CD14-positive monocyte (primary cell): ENCODE results near the gene TMEM150C. TPM values are rescaled to one million over a fixed set of nuclear protein-coding genes. Genes with fewer than 3 reads are reported as not detected.

ENCODE experiments used
- DNase-seq, 3 donors: peaks; one replicate each; pipeline ENCODE4 v3.0.0-alpha.2; 2011 to 2022
- H2AFZ ChIP-seq: 2 replicates; pipeline ENCODE4 v1.6.0; 2012; ENCODE audit warnings: mild to moderate bottlenecking, low read depth, low read length, inconsistent platforms; ENCODE audit not compliant: insufficient read depth, poor library complexity, severe bottlenecking
- H3K27ac ChIP-seq, 2 donors: 1 replicate in 1 of 2; 2 replicates in 1 of 2; pipeline ENCODE4 v1.5.1; 2012 to 2013; ENCODE audit warnings: low read length in 2 of 2, control low read depth in 1 of 2, inconsistent platforms in 1 of 2, low read depth in 1 of 2, mild to moderate bottlenecking in 1 of 2
- H3K27me3 ChIP-seq, 2 donors: one replicate each; pipeline versions ENCODE4 v1.6.0 to v1.6.1; 2011 to 2013; ENCODE audit warnings: low read length in 2 of 2; ENCODE audit not compliant: control insufficient read depth in 2 of 2, insufficient read depth in 2 of 2
- H3K36me3 ChIP-seq, 2 donors: replicated peaks in 1 of 2; 1 replicate in 1 of 2; 2 replicates in 1 of 2; pipeline versions ENCODE4 v1.5.1 to v1.6.1; 2012 to 2013; ENCODE audit warnings: low read length in 2 of 2, control low read depth in 1 of 2, inconsistent platforms in 1 of 2, mild to moderate bottlenecking in 1 of 2; ENCODE audit not compliant: insufficient read depth in 2 of 2, control insufficient read depth in 1 of 2
- H3K4me1 ChIP-seq, 2 donors: 1 replicate in 1 of 2; 2 replicates in 1 of 2; pipeline versions ENCODE4 v1.5.1 to v1.6.1; 2012 to 2013; ENCODE audit warnings: low read length in 2 of 2, control low read depth in 1 of 2, inconsistent platforms in 1 of 2, mild to moderate bottlenecking in 1 of 2, moderate library complexity in 1 of 2; ENCODE audit not compliant: insufficient read depth in 2 of 2, control insufficient read depth in 1 of 2
- H3K4me2 ChIP-seq: replicated peaks from 2 replicates; pipeline ENCODE3; 2012; ENCODE audit warnings: low read length, moderate library complexity, mild to moderate bottlenecking; ENCODE audit not compliant: poor library complexity, severe bottlenecking; ENCODE audit errors: extremely low read depth
- H3K4me3 ChIP-seq, 3 experiments: fragments of 200-600 bp in 1 of 3; sonication (generic) in 1 of 3; replicated peaks in 1 of 3; 1 replicate in 2 of 3; 2 replicates in 1 of 3; pipeline ENCODE4 v1.5.1; 2011 to 2013; ENCODE audit warnings: low read length in 3 of 3, mild to moderate bottlenecking in 3 of 3, control low read depth in 2 of 3, low read depth in 2 of 3, inconsistent platforms in 1 of 3, moderate library complexity in 1 of 3
- H3K79me2 ChIP-seq: 2 replicates; pipeline ENCODE4 v1.6.0; 2012; ENCODE audit warnings: mild to moderate bottlenecking, control low read depth, inconsistent platforms, low read length, moderate library complexity; ENCODE audit not compliant: insufficient read depth
- H3K9ac ChIP-seq: 2 replicates; pipeline ENCODE4 v1.6.0; 2017; ENCODE audit warnings: low read length, mild to moderate bottlenecking; ENCODE audit not compliant: insufficient read depth, poor library complexity, severe bottlenecking
- H3K9me3 ChIP-seq, 2 donors: replicated peaks in 1 of 2; 1 replicate in 1 of 2; 2 replicates in 1 of 2; pipeline versions ENCODE4 v1.5.1 to v1.6.1; 2012 to 2013; ENCODE audit warnings: low read length in 2 of 2, control low read depth in 1 of 2; ENCODE audit not compliant: control insufficient read depth in 1 of 2, insufficient read depth in 1 of 2
- H4K20me1 ChIP-seq: 2 replicates; pipeline ENCODE4 v1.6.0; 2012; ENCODE audit warnings: mild to moderate bottlenecking, low read length, control low read depth, moderate library complexity; ENCODE audit not compliant: insufficient read depth
- H3K27ac Mint-ChIP-seq, 7 donors: one replicate each; pipeline ENCODE4 v1.8.0; 2020; ENCODE audit warnings: mild to moderate bottlenecking in 7 of 7, mixed read lengths in 7 of 7, moderate library complexity in 6 of 7, inconsistent platforms in 2 of 7
- H3K27me3 Mint-ChIP-seq, 3 donors: one replicate each; pipeline ENCODE4 v1.8.0; 2021 to 2022; ENCODE audit warnings: low read depth in 3 of 3, mild to moderate bottlenecking in 3 of 3, mixed read lengths in 3 of 3, moderate library complexity in 3 of 3, inconsistent platforms in 1 of 3
- H3K36me3 Mint-ChIP-seq, 2 donors: one replicate each; pipeline ENCODE4 v1.8.0; 2020; ENCODE audit warnings: mixed read lengths in 2 of 2, inconsistent platforms in 1 of 2, mild to moderate bottlenecking in 1 of 2
- H3K4me1 Mint-ChIP-seq: one replicate; pipeline ENCODE4 v1.8.0; 2020; ENCODE audit warnings: mild to moderate bottlenecking, mixed read lengths
- H3K4me3 Mint-ChIP-seq, 2 donors: one replicate each; pipeline ENCODE4 v1.8.0; 2020; ENCODE audit warnings: mild to moderate bottlenecking in 2 of 2, mixed read lengths in 2 of 2, moderate library complexity in 1 of 2
- H3K9me3 Mint-ChIP-seq, 7 donors: one replicate each; pipeline ENCODE4 v1.8.0; 2020 to 2022; ENCODE audit warnings: mixed read lengths in 7 of 7, mild to moderate bottlenecking in 6 of 7, moderate library complexity in 6 of 7, inconsistent platforms in 2 of 7
- WGBS: methylation state at CpG from one replicate; pipeline ENCODE4 v1.1.5; 2013; ENCODE audit warnings: missing lambda C conversion rate; ENCODE audit not compliant: insufficient coverage; 5-methylcytosine and 5-hydroxymethylcytosine counted together
- intact Hi-C, 2 donors: fragments of 100-400 bp; cut with micrococcal nuclease; formaldehyde crosslinking; loops; one replicate each; pipeline versions ENCODE4 v1.15.0 to v1.15.1; 2023
- polyA plus RNA-seq, 3 donors: library from polyadenylated mRNA; depleted of rRNA in 1 of 3; unstranded in 2 of 3; stranded (reverse) in 1 of 3; fragments of 300-500 nt in 2 of 3; fragments of >200 nt in 1 of 3; fragmentation: Illumina TruSeq in 2 of 3; gene quantifications; 1 replicate in 2 of 3; 2 replicates in 1 of 3; pipeline ENCODE4 v1.2.3, GENCODE V29; 2012 to 2021
- TF ChIP-seq, protein P1 (sequence below): fragments of 200-600 bp; IDR thresholded peaks from one replicate; pipeline ENCODE4 v1.8.0; 2022; ENCODE audit warnings: antibody characterized with exemption, mild to moderate bottlenecking

The TMEM150C gene
- polyA plus RNA-seq, 3 donors: not detected

- Histone ChIP-seq H3K27me3 (no peaks in the 10 kb centered on the region), H2AFZ (no peak overlapping the region), H3K79me2 (no peaks in the 10 kb centered on the region), H3K4me3 (no peak overlapping the region), H3K4me2 (no peak overlapping the region), H3K9ac (no peak overlapping the region), H3K36me3 (no peaks in the 10 kb centered on the region), H3K27ac (no peak overlapping the region), H3K9me3 (no peaks in the 10 kb centered on the region), H3K4me1 (no peaks in the 10 kb centered on the region), H4K20me1 (no peaks in the 10 kb centered on the region)
- WGBS: 100% methylated on average over 1 of the region's 6 CpGs
- Mint-ChIP-seq H3K9me3 (no peaks in the 10 kb centered on the region), H3K27me3 (peaks cover 0 to 3% (median 0%) of the 10 kb centered on the region in 3 donors), H3K36me3 (no peaks in the 10 kb centered on the region), H3K4me1 (no peaks in the 10 kb centered on the region), H3K27ac (no peak overlapping the region), H3K4me3 (no peak overlapping the region)
- DNase-seq: no peak
- intact Hi-C loops: no loop called here
- TF ChIP-seq, protein P1, sequence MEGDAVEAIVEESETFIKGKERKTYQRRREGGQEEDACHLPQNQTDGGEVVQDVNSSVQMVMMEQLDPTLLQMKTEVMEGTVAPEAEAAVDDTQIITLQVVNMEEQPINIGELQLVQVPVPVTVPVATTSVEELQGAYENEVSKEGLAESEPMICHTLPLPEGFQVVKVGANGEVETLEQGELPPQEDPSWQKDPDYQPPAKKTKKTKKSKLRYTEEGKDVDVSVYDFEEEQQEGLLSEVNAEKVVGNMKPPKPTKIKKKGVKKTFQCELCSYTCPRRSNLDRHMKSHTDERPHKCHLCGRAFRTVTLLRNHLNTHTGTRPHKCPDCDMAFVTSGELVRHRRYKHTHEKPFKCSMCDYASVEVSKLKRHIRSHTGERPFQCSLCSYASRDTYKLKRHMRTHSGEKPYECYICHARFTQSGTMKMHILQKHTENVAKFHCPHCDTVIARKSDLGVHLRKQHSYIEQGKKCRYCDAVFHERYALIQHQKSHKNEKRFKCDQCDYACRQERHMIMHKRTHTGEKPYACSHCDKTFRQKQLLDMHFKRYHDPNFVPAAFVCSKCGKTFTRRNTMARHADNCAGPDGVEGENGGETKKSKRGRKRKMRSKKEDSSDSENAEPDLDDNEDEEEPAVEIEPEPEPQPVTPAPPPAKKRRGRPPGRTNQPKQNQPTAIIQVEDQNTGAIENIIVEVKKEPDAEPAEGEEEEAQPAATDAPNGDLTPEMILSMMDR: no peak
Measured at GRCh38 chr4:82499738-82500434, 61.9 kb downstream of the TMEM150C start.

GRCh38 chr4:82496349-82496748, 65.4 kb downstream of the TMEM150C start:
- no peak overlapping the region for H3K9ac ChIP-seq
- H3K9me3 ChIP-seq: no peaks in the 10 kb centered on the region
- Mint-ChIP-seq H3K27ac (peak overlapping the region in 1 of 7 donors; percentile 0), H3K36me3 (no peaks in the 10 kb centered on the region), H3K4me3 (no peak overlapping the region), H3K4me1 (peaks cover 5% of the 10 kb centered on the region), H3K9me3 (no peaks in the 10 kb centered on the region), H3K27me3 (no peaks in the 10 kb centered on the region)
- intact Hi-C loops: no loop called here
- no peaks in the 10 kb centered on the region for H3K36me3 ChIP-seq
- 100% methylated on average over 1 of the region's 2 CpGs for WGBS
- no peak for DNase-seq
- H4K20me1 ChIP-seq: no peaks in the 10 kb centered on the region
- no peak overlapping the region for H3K4me3 ChIP-seq
- no peaks in the 10 kb centered on the region for H3K4me1 ChIP-seq
- no peaks in the 10 kb centered on the region for H3K27me3 ChIP-seq
- TF ChIP-seq, protein P1: no peak
- H3K4me2 ChIP-seq: no peak overlapping the region
- no peak overlapping the region for H3K27ac ChIP-seq
- H2AFZ ChIP-seq: no peak overlapping the region
- no peaks in the 10 kb centered on the region for H3K79me2 ChIP-seq
